Suppressor macrophage treated with lipopolysaccharide for 4 hours (primary cell): ENCODE measurements around the gene GSTP1.
"Not testable (repeated sequence)": the region's sequence is repeated elsewhere in the genome, so short reads cannot be mapped to it uniquely, and the experiment has no call there.

Experiments
- DNase-seq: peaks from one replicate; pipeline ENCODE4 v3.0.0-alpha.2; 2020

The GSTP1 gene

GRCh38 chr11:67583247-67584204 lies at the start of gene GSTP1:
Gene GSTP1 (plus strand): TSS chr11:67583812. CDS start chr11:67583844, 32 bp downstream.
- peak; percentile 86 for DNase-seq

DNA sequence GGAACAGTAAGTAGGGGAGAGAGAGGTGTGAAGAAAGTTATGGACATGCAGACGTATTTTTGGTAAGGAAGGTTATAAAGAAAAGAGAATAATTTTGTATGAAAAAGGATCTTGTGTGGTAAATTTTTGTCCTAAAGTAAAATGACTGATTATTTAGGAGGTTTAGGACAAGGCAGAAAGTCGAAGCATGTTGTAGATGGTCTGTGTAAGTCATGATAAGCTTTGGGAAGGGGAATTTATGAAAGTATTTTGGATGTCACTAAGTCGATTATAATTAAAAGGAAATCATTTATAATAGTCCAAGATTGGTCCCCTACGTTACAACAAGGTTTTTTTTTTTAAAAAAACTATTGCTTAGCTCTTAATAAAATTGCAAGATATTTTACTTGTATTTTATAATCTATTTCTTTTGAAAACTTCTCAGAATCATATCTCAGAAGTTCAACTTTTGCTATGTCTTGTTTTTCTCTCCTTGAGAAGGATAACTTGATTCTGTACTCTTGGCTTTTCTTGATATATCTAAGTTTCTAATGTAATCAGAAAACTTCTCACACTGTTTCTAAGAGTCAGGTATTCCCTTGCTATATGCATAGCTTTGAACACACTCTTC lies 49.4 kb upstream of the GSTP1 start:
- no peak for DNase-seq

- DNase-seq = no peak
Measured at GRCh38 chr11:67535561-67535960, 48.1 kb upstream of the GSTP1 start.

GRCh38 chr11:67538306-67538705 lies 45.3 kb upstream of the GSTP1 start:
- no peak for DNase-seq

DNA sequence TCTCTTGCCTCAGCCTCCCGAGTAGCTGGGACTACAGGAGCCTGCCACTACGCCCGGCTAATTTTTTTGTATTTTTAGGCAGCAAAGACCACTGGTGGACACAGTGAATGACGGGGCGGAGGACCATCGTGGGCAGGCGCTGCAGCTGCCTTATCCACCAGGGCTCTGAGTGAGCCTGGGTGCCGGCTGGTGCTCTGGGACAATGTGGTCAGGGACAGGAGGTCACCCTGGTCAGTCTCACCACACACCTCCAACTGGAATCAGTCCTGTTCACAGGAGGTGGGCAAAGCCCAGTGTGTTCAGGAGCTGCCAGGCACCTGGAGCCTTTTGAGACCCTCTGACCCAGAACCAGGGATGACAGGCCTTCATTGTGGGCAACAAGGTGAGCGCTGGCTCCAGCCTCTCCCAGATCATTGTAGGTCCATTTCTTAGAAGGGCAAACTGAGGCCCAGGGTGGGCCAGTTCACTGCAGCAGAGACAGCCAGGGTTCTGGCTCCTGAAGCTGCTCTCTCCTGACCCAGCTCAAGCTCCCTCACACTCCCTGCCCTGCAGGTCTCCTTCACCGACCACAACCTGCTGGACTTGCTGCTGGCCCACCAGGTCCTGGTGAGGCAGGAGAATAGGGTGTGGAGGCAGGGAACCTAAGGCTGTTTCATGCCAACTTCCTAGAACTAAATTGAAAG lies 44.6 kb upstream of the GSTP1 start:
- DNase-seq = no peak

GRCh38 chr11:67539550-67539949 lies 44.1 kb upstream of the GSTP1 start:
- DNase-seq = no peak

DNA sequence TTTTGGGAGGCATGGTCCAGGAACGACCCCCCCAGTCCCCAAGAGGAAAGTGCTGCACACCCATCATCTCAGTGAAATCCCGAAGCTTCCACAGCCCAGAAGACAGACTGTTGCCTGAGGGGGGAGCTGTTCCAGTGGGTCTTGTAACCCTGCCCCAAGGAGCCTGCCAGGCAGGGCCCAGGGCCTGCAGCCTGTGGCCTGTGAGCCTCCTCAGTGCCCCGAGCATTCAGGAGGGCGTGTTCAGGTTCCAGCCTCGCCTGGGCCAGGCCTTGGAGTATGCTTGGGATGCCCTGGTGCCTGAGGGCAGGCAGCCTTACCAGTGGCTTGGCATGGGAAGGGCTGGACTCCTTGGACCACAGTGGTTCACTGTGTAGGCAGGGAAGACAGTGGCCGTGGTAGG lies 42.4 kb upstream of the GSTP1 start:
- no peak for DNase-seq

- no peak for DNase-seq
Measured at GRCh38 chr11:67542169-67542568, 41.4 kb upstream of the GSTP1 start.

DNA sequence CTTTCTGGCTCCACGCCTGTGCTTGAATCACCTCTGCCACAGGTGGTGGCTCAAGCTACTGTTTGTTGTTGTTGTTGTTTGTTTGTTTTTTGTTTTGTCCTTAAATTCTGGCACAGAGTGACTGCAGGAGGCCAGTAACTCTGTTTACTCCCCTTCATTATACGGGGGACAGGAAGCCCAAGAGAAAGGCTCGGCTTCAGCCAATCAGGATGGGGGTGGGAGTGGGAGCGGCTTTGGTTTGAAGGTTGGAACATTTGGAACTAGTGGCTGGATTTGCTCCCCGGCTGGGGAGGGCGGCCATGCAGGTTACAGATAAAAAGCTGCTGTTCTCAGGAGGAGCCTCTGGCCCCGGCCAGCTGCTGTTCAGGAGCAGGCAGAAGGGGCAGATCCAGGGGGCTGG lies 40.6 kb upstream of the GSTP1 start:
- DNase-seq = no peak

DNA sequence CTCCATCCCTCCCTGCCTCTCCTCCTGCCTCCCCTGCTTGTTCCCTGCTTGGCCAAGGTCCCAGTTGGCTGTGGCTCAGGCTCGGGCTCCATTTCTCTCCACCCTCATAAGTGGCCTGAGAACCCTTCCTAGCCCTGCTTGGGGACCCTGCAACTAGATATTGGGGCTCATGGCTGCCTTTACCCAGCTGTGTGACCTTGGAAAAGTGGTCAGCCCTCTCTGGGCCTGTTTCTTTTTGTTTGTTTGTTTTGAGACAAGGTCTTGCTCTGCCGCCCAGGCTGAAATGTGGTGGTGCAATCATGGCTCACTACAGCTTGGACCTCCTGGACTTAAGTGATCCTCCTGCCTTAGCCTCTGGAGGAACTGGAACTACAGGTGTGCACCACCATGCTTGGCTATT lies 40.0 kb upstream of the GSTP1 start:
- DNase-seq = no peak

DNA sequence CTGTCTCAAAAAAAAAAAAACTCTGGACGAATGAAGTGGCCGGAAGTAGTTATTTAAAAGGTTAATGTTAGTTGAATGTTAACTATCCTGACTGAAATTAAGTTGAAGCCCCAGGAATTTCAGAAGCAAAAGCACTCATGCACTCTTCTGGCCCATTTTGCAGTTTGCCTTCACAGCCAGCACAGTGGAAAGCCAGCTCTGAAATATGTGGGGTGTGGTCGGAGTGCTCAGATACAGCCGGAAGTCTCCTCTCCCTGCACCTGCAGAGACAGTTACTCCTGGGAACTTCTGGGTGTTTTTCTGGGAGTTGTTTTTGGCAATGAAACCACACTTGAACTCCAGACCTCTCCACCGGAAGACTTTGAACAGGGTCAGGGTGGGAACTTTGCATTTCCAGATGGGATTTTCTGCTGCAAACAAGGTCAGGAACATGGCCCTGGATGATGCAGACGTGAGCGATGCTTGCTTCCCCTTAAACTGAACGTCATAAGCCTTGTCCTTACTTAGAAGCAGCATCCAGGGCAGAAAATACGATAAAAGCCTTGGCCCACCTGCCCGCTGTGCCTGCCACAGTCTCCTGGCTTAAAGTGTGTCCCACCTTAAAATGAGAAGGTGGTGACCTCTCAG lies 38.9 kb upstream of the GSTP1 start:
- no peak for DNase-seq

DNA sequence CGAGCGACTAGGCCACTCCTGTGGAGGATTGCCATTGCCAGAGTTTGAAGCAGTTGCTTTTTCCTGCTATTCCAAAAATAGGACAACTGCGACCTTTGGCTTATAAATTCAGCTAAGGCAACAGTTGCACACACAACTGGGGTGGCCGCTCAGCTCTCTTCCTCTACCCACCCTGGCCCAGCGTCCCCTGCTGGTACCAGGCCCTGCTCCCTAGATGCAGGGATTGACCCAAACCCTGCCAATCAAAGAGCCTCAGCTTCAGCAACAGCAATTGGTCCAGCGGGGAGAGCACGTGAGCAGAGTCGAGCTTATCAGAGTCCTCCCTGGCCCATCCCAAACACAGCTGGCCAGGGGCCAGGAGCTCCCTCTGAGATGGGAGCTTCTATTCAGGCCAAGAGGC lies 38.3 kb upstream of the GSTP1 start:
- no peak for DNase-seq

- DNase-seq = not testable (repeated sequence)
Measured at GRCh38 chr11:67548112-67548511, 35.5 kb upstream of the GSTP1 start.

- no peak for DNase-seq
Measured at GRCh38 chr11:67548555-67549110, 35.0 kb upstream of the GSTP1 start.

- DNase-seq = no peak
Measured at GRCh38 chr11:67551127-67551526, 32.5 kb upstream of the GSTP1 start.

- DNase-seq = not testable (repeated sequence)
Measured at GRCh38 chr11:67551697-67552096, 31.9 kb upstream of the GSTP1 start.

DNA sequence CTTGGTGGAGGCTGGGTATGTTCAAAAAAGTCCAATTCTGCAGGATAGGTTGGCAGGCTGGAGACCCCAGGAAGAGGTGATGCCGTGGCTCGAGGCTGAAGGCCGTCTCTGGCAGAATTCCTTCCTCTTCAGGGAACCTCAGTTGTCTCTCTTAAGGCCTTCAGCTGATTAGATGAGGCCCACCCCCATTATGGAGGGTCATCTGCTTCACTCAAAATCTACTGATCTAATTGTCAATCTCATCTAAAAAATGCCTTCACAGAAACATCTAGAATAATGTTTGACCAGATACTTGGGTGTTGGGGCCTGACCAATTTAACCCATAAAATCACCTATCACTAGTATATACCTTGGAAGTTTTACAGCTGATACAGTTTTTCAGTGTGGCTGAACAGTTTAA lies 27.4 kb upstream of the GSTP1 start:
- no peak for DNase-seq

DNA sequence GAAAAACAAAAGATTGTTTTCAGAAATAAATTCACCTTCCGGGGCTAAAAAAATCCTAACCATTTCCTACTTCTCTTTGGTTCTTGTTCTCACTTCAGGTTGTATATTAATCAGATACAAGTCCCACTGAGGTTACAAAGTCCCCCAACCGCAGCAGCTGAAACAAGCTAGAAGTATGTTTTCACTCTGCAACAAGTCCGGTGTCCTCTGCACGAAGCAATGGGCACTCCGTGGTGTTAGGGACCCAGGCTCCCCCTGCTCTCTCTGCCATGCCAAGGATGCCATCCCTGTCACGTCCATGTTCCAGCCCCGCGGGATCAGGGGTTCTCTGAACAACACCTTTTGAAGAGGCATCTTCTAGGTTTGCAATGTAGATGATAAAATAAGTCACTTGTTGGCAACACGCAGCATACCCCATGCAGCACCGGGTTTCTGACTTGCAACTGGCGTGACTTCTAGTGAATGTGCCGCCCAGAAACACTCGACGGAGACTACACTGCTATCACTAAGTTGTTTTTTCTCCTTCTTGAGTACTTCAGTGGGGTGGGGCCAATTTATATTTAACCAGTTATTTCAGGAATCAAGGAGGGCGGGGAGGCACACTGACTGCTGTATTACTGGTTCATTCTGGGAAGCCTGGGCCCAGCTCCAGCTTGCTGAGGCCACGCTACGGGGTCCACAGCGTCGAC lies 25.4 kb upstream of the GSTP1 start:
- no peak for DNase-seq

GRCh38 chr11:67561971-67562619 lies 21.5 kb upstream of the GSTP1 start:
- DNase-seq = no peak

DNA sequence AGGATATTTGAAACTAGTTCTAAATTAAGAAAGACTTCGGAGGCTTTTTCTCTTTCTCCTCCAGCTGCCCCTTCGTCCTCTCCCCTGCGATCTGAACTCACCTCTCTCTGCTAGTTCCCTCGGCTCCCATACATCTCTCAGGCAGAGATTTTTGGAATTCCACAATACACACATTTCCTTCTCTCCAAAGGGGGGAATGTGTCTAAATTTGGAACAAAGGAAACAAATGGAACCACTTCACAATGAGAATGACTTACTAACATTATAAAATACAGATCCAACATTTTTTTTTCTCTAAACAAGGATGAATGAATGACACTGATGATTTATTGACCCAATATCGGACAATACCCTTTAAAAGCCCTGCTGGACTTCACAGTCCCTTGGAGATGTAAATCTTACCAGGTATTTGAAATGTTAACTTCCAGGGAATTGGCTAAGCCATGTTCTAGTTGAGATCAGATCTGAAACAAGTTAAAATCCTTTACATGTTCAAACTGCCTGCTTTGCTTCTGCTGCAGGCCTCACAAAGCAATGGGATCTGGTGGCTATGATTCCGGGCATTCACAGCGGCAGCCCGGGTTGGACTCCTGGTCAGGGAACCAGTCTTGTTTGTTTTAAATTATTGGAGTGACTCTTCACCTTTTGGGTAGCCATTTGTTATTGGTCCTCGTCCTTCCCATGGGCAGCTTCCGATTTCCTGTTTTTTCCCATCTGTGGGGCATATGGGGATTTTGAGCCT lies 20.5 kb upstream of the GSTP1 start:
- DNase-seq = no peak

GRCh38 chr11:67563705-67564114 lies 19.9 kb upstream of the GSTP1 start:
- not testable (repeated sequence) for DNase-seq
